B cell (primary cell): Measurements from ENCODE around the gene SMG1. TPM values are rescaled to one million over a fixed set of nuclear protein-coding genes. Genes with fewer than 3 reads are reported as not detected.

Source experiments
- ATAC-seq: fragments of 200-7000 bp; cut with Tn5 transposase; one replicate; pipeline ENCODE4 v1.10.0; 2021; ENCODE audit warnings: low read depth, mild to moderate bottlenecking, moderate number of reproducible peaks, moderate library complexity
- CTCF ChIA-PET: fragments of 350-600 bp; sonication (Branson Sonifier 250); formaldehyde crosslinking; loops from one replicate; lab custom pipeline; 2021; ENCODE audit warnings: antibody characterized with exemption, inconsistent platforms; lab: Charles Lee
- POLR2A ChIA-PET: fragments of 350-600 bp; sonication (Branson Sonifier 250); formaldehyde crosslinking; loops from one replicate; lab custom pipeline; 2021; ENCODE audit warnings: antibody characterized with exemption; lab: Charles Lee
- DNase-seq: peaks from one replicate; pipeline ENCODE4 v3.0.0; 2013
- H2AFZ ChIP-seq: 2 replicates; pipeline ENCODE4 v1.6.1; 2012; ENCODE audit warnings: mild to moderate bottlenecking, low read depth, low read length; ENCODE audit not compliant: insufficient read depth, poor library complexity, severe bottlenecking
- H3K27ac ChIP-seq, 2 donors: 1 replicate in 1 of 2; 2 replicates in 1 of 2; pipeline ENCODE4 v1.5.1; 2012 to 2013; ENCODE audit warnings: low read length in 2 of 2, mild to moderate bottlenecking in 2 of 2, moderate library complexity in 1 of 2
- H3K27me3 ChIP-seq, 4 experiments: fragments of 200-600 bp in 1 of 4; sonication (generic) in 1 of 4; replicated peaks in 1 of 4; 1 replicate in 2 of 4; 2 replicates in 2 of 4; pipeline versions ENCODE4 v1.6.1 to v1.7.0; 2013 to 2016; ENCODE audit warnings: low read length in 3 of 4, mild to moderate bottlenecking in 2 of 4, mixed read lengths in 1 of 4, moderate library complexity in 1 of 4; ENCODE audit not compliant: insufficient read depth in 4 of 4, control insufficient read depth in 3 of 4; ENCODE audit errors: control extremely low read depth in 1 of 4
- H3K36me3 ChIP-seq, 2 experiments: replicated peaks in 1 of 2; 1 replicate in 1 of 2; 2 replicates in 1 of 2; pipeline versions ENCODE4 v1.6.1 to v1.7.1; 2013; ENCODE audit warnings: low read length in 1 of 2; ENCODE audit not compliant: insufficient read depth in 2 of 2, control insufficient read depth in 1 of 2; ENCODE audit errors: control extremely low read depth in 1 of 2, extremely low read depth in 1 of 2
- H3K4me1 ChIP-seq, 2 donors: fragments of 200-600 bp in 1 of 2; sonication (generic) in 1 of 2; 1 replicate in 1 of 2; 2 replicates in 1 of 2; pipeline versions ENCODE4 v1.5.1 to v1.6.1; 2013 to 2017; ENCODE audit warnings: low read length in 2 of 2; ENCODE audit not compliant: control insufficient read depth in 2 of 2, insufficient read depth in 2 of 2
- H3K4me2 ChIP-seq: replicated peaks from 2 replicates; pipeline ENCODE3; 2012; ENCODE audit warnings: mild to moderate bottlenecking, low read depth, low read length; ENCODE audit not compliant: poor library complexity, severe bottlenecking
- H3K4me3 ChIP-seq, 5 experiments: fragments of 200-600 bp in 1 of 5; sonication (generic) in 1 of 5; 1 replicate in 3 of 5; 2 replicates in 2 of 5; pipeline versions ENCODE4 v1.5.1 to v1.7.0; 2011 to 2016; ENCODE audit warnings: low read length in 4 of 5, mild to moderate bottlenecking in 4 of 5, low read depth in 2 of 5, control low read depth in 1 of 5, moderate library complexity in 1 of 5; ENCODE audit not compliant: insufficient read depth in 1 of 5; ENCODE audit errors: control extremely low read depth in 1 of 5, extremely low read depth in 1 of 5
- H3K79me2 ChIP-seq: fragments of 200-600 bp; sonication (generic); one replicate; pipeline ENCODE4 v1.6.0; 2016; ENCODE audit warnings: low read length; ENCODE audit not compliant: control insufficient read depth, insufficient read depth
- H3K9ac ChIP-seq: fragments of 200-600 bp; sonication (generic); 2 replicates; pipeline ENCODE4 v1.6.1; 2017; ENCODE audit warnings: mild to moderate bottlenecking, low read length, moderate library complexity
- H3K9me3 ChIP-seq, 3 donors: one replicate each; pipeline versions ENCODE4 v1.6.1 to v1.7.1; 2013; ENCODE audit warnings: low read length in 2 of 3; ENCODE audit not compliant: control insufficient read depth in 2 of 3, insufficient read depth in 1 of 3; ENCODE audit errors: control extremely low read depth in 1 of 3
- H4K20me1 ChIP-seq: 2 replicates; pipeline ENCODE4 v1.6.0; 2012; ENCODE audit warnings: mild to moderate bottlenecking, low read length; ENCODE audit not compliant: insufficient read depth, control insufficient read depth, poor library complexity, severe bottlenecking
- H3K27ac Mint-ChIP-seq: one replicate; pipeline ENCODE4 v1.8.0; 2021; ENCODE audit warnings: mixed read lengths
- H3K27me3 Mint-ChIP-seq: one replicate; pipeline ENCODE4 v1.8.0; 2021; ENCODE audit warnings: mixed read lengths
- H3K4me1 Mint-ChIP-seq: one replicate; pipeline ENCODE4 v1.8.0; 2021; ENCODE audit warnings: mixed read lengths
- H3K4me3 Mint-ChIP-seq: one replicate; pipeline ENCODE4 v1.8.0; 2021; ENCODE audit warnings: mixed read lengths
- H3K9me3 Mint-ChIP-seq: one replicate; pipeline ENCODE4 v1.8.0; 2022; ENCODE audit warnings: mixed read lengths; ENCODE audit not compliant: insufficient read depth
- CTCF ChIP-seq: fragments of 200-600 bp; IDR thresholded peaks from one replicate; pipeline ENCODE4 v1.8.0; 2022; ENCODE audit warnings: antibody characterized with exemption, mild to moderate bottlenecking
- EZH2 ChIP-seq: IDR thresholded peaks from 2 replicates; pipeline ENCODE4 v1.6.1; 2012; ENCODE audit warnings: borderline replicate concordance, low read depth, mild to moderate bottlenecking, moderate library complexity, low read length; ENCODE audit not compliant: insufficient read depth, poor library complexity, severe bottlenecking
- WGBS: methylation state at CpG from one replicate; pipeline ENCODE4 v1.1.5; 2013; ENCODE audit warnings: missing lambda C conversion rate; ENCODE audit not compliant: insufficient coverage; 5-methylcytosine and 5-hydroxymethylcytosine counted together
- intact Hi-C: fragments of 100-400 bp; cut with micrococcal nuclease; formaldehyde crosslinking; loops from one replicate; pipeline ENCODE4 v1.10.0; 2022
- polyA plus RNA-seq: library from polyadenylated mRNA; depleted of rRNA; stranded (reverse); fragments of >200 nt; gene quantifications from 2 replicates; pipeline ENCODE4 v1.2.3, GENCODE V29; 2012
- total RNA-seq, 2 donors: library from RNA; stranded (reverse); fragments of 120-200 nt in 1 of 2; gene quantifications; 1 replicate in 1 of 2; 2 replicates in 1 of 2; pipeline versions ENCODE4 v1.2.3 to v1.2.4, GENCODE V29; 2013 to 2022

SMG1 gene
- total and polyA plus RNA-seq, 2 donors (not counting 1 experiment from before 2014, with no cell fraction given): 23.2 to 256 TPM

- no CpG with 5 or more reads among the region's 1 CpG for WGBS
- H3K4me1 ChIP-seq: peaks cover 13 to 16% of the 10 kb centered on the region in 2 donors
- POLR2A ChIA-PET: no interaction called here
- no peak overlapping the region for H3K9ac ChIP-seq
- H3K4me1 Mint-ChIP-seq: peaks cover 26% of the 10 kb centered on the region
- ATAC-seq: no peak
- no peak for DNase-seq
- H3K9me3 Mint-ChIP-seq: no peaks in the 10 kb centered on the region
- peaks cover 17 to 52% of the 10 kb centered on the region in 2 experiments for H3K36me3 ChIP-seq
- peaks cover 22% of the 10 kb centered on the region for H4K20me1 ChIP-seq
- intact Hi-C loops: no loop called here
- no peaks in the 10 kb centered on the region for H3K27me3 ChIP-seq
- H3K9me3 ChIP-seq: no peaks in the 10 kb centered on the region
- CTCF ChIA-PET: no interaction called here
- no peak overlapping the region for H2AFZ ChIP-seq
- no peak overlapping the region for H3K4me3 ChIP-seq
- no peak overlapping the region for H3K4me2 ChIP-seq
- no peaks in the 10 kb centered on the region for H3K27me3 Mint-ChIP-seq
- H3K79me2 ChIP-seq: peaks cover 51% of the 10 kb centered on the region
- H3K27ac Mint-ChIP-seq: no peak overlapping the region
- H3K27ac ChIP-seq: no peak overlapping the region
- TF ChIP-seq CTCF (no peak), EZH2 (no peak)
- H3K4me3 Mint-ChIP-seq: no peak overlapping the region
Measured at GRCh38 chr16:18796377-18796776, 129.8 kb downstream of the SMG1 start.

DNA sequence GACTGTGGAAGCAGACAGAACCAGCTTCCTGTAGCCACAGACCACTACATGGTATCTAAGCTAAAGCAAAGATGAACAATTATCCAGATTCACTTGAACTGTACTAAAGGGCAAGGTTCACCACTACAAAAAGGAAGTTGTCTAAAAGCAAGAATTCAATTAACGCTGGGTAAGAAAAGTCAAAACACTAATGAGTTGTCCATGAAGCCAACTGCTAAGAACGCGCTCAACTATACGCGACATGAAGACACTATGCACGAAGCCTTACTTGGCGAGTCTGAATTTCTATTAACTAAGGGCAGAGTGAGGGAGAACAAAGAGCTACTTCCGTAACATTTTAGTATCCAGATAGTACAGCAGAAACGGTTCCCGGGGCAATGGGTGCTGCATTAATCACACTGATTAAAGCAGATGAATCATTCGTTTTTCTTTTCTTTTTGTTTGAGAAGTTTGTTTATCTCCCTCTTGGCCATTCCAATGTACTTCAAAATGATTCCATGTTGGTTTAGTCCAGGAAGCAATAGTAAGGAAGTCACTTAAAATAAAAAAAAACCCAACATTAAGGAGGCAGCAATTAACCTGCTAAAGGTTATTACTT, 133.3 kb downstream of the SMG1 start:
- DNase-seq (no peak), ATAC-seq (no peak)
- H3K4me3 ChIP-seq: no peak overlapping the region
- H2AFZ ChIP-seq: no peak overlapping the region
- peaks cover 14 to 19% of the 10 kb centered on the region in 2 donors for H3K4me1 ChIP-seq
- TF ChIP-seq EZH2: no peak
- TF ChIP-seq CTCF: no peak
- no peak overlapping the region for H3K27ac Mint-ChIP-seq
- POLR2A ChIA-PET: no interaction called here
- no peak overlapping the region for H3K4me2 ChIP-seq
- no peak overlapping the region for H3K27ac ChIP-seq
- WGBS: 97% methylated on average over 10 of the region's 11 CpGs
- peaks cover 14 to 58% of the 10 kb centered on the region in 2 experiments for H3K36me3 ChIP-seq
- intact Hi-C loops: no loop called here
- CTCF ChIA-PET: interaction anchor here (6.4 kb wide), 1 partner anchor 8 kb away, joined by 73 read pairs; the partner anchor contains the start of gene ARL6IP1
- H3K9ac ChIP-seq: no peak overlapping the region
- H3K4me3 Mint-ChIP-seq: no peak overlapping the region
- peaks cover 0 to 6% (median 0%) of the 10 kb centered on the region in 3 donors for H3K9me3 ChIP-seq
- H3K79me2 ChIP-seq: peaks cover 42% of the 10 kb centered on the region
- H3K4me1 Mint-ChIP-seq: peaks cover 23% of the 10 kb centered on the region
- H4K20me1 ChIP-seq: peaks cover 19% of the 10 kb centered on the region
- H3K9me3 Mint-ChIP-seq: no peaks in the 10 kb centered on the region
- H3K27me3 ChIP-seq: no peaks in the 10 kb centered on the region
- H3K27me3 Mint-ChIP-seq: no peaks in the 10 kb centered on the region
